IMR-90 (cell line): ENCODE measurements around the gene ZMIZ1. TPM values are rescaled to one million over a fixed set of nuclear protein-coding genes. Genes with fewer than 3 reads are reported as not detected.

ENCODE experiments used
- ATAC-seq: fragments of 200-7000 bp; cut with Tn5 transposase; 2 replicates; pipeline ENCODE4 v1.9.1; 2020; ENCODE audit warnings: low read depth, mild to moderate bottlenecking, moderate library complexity
- BruUV-seq: library from RNA; stranded (reverse); fragments of 400-500 nt; replicated peaks from 2 replicates; lab custom pipeline; 2021; lab: Mats Ljungman, UMichigan
- CTCF ChIA-PET: fragments of 300-600 bp; formaldehyde crosslinking; extraction: SDS; loops from one replicate; lab custom pipeline; 2021; ENCODE audit warnings: antibody characterized with exemption; lab: Yijun Ruan, JAX
- POLR2A ChIA-PET: fragments of 300-600 bp; sonication (Branson Sonifier 250); formaldehyde crosslinking; loops from one replicate; lab custom pipeline; 2022; ENCODE audit warnings: antibody characterized with exemption; ENCODE audit not compliant: unreplicated experiment; lab: Charles Lee
- DNase-seq: peaks from one replicate; pipeline ENCODE4 v3.0.0; 2013
- H2AFZ ChIP-seq: replicated peaks from 2 replicates; pipeline ENCODE3; 2013; ENCODE audit warnings: low read length, mild to moderate bottlenecking; ENCODE audit not compliant: poor library complexity
- H2AK5ac ChIP-seq: 2 replicates; pipeline ENCODE4 v1.6.1; 2013; ENCODE audit warnings: low read depth, low read length, inconsistent platforms
- H2AK9ac ChIP-seq: replicated peaks from 2 replicates; pipeline ENCODE3; 2013; ENCODE audit warnings: mild to moderate bottlenecking, low read depth, low read length, moderate library complexity; ENCODE audit not compliant: poor library complexity
- H2BK120ac ChIP-seq: 2 replicates; pipeline ENCODE4 v1.6.1; 2013; ENCODE audit warnings: low read depth, low read length, inconsistent platforms
- H2BK15ac ChIP-seq: 3 replicates; pipeline ENCODE4 v1.6.1; 2013; ENCODE audit warnings: low read depth, low read length, inconsistent platforms
- H2BK20ac ChIP-seq: 2 replicates; pipeline ENCODE4 v1.6.1; 2013; ENCODE audit warnings: low read depth, mild to moderate bottlenecking, inconsistent platforms, low read length, moderate library complexity
- H2BK5ac ChIP-seq: 2 replicates; pipeline ENCODE4 v1.6.1; 2013; ENCODE audit warnings: mild to moderate bottlenecking, low read depth, low read length, inconsistent platforms; ENCODE audit not compliant: poor library complexity, severe bottlenecking
- H3K14ac ChIP-seq: replicated peaks from 2 replicates; pipeline ENCODE4 v1.6.1; 2013; ENCODE audit warnings: low read depth, low read length, inconsistent platforms
- H3K18ac ChIP-seq: 2 replicates; pipeline ENCODE4 v1.6.1; 2013; ENCODE audit warnings: low read depth, low read length, control low read depth
- H3K23ac ChIP-seq: 2 replicates; pipeline ENCODE4 v1.6.1; 2013; ENCODE audit warnings: low read depth, low read length, inconsistent platforms
- H3K27ac ChIP-seq: 2 replicates; pipeline ENCODE4 v1.5.1; 2013; ENCODE audit warnings: mild to moderate bottlenecking, control low read depth, low read length; ENCODE audit not compliant: insufficient read depth
- H3K27me3 ChIP-seq: 2 replicates; pipeline ENCODE4 v1.6.1; 2013; ENCODE audit warnings: low read length; ENCODE audit not compliant: control insufficient read depth, insufficient read depth
- H3K36me3 ChIP-seq: 2 replicates; pipeline ENCODE4 v1.6.1; 2013; ENCODE audit warnings: low read length, mixed read lengths; ENCODE audit not compliant: control insufficient read depth, insufficient read depth
- H3K4ac ChIP-seq: 2 replicates; pipeline ENCODE4 v1.6.1; 2013; ENCODE audit warnings: low read depth, low read length, inconsistent platforms
- H3K4me1 ChIP-seq: 2 replicates; pipeline ENCODE4 v1.6.1; 2013; ENCODE audit warnings: low read length, mixed read lengths; ENCODE audit not compliant: control insufficient read depth, insufficient read depth
- H3K4me2 ChIP-seq: 2 replicates; pipeline ENCODE4 v1.6.1; 2013; ENCODE audit warnings: low read depth, mild to moderate bottlenecking, control low read depth, low read length, moderate library complexity
- H3K4me3 ChIP-seq: 2 replicates; pipeline ENCODE4 v1.5.1; 2013; ENCODE audit warnings: low read depth, mild to moderate bottlenecking, control low read depth, low read length, moderate library complexity; ENCODE audit not compliant: insufficient read depth
- H3K56ac ChIP-seq: 2 replicates; pipeline ENCODE4 v1.6.1; 2013; ENCODE audit warnings: low read length, inconsistent platforms; ENCODE audit not compliant: insufficient read depth; ENCODE audit errors: extremely low read depth
- H3K79me1 ChIP-seq, 2 experiments: 2 replicates each; pipeline ENCODE4 v1.6.1; 2013; ENCODE audit warnings: low read length in 2 of 2, inconsistent platforms in 1 of 2, low read depth in 1 of 2
- H3K9ac ChIP-seq: 2 replicates; pipeline ENCODE4 v1.6.1; 2013; ENCODE audit warnings: low read depth, low read length, control low read depth
- H3K9me1 ChIP-seq: 2 replicates; pipeline ENCODE4 v1.6.1; 2013; ENCODE audit warnings: low read length, inconsistent platforms; ENCODE audit not compliant: insufficient read depth
- H3K9me3 ChIP-seq: 2 replicates; pipeline ENCODE4 v1.6.1; 2013; ENCODE audit warnings: low read length; ENCODE audit not compliant: control insufficient read depth, insufficient read depth
- H4K20me1 ChIP-seq: 2 replicates; pipeline ENCODE4 v1.6.1; 2013; ENCODE audit warnings: low read length, inconsistent platforms; ENCODE audit not compliant: insufficient read depth
- H4K5ac ChIP-seq: 2 replicates; pipeline ENCODE4 v1.6.1; 2013; ENCODE audit warnings: mild to moderate bottlenecking, low read depth, low read length, control low read depth
- H4K8ac ChIP-seq, 2 experiments: 2 replicates each; pipeline ENCODE4 v1.6.1; 2013; ENCODE audit warnings: low read depth in 2 of 2, low read length in 2 of 2, control low read depth in 1 of 2, inconsistent platforms in 1 of 2
- H4K91ac ChIP-seq: 2 replicates; pipeline ENCODE4 v1.6.1; 2013; ENCODE audit warnings: low read depth, low read length, inconsistent platforms; ENCODE audit not compliant: insufficient read depth
- BHLHE40 ChIP-seq: fragments of 150-350 bp; IDR thresholded peaks from 2 replicates; pipeline ENCODE4 v1.6.1; 2016; ENCODE audit warnings: mild to moderate bottlenecking, low read depth, low read length
- CEBPB ChIP-seq: IDR thresholded peaks from 2 replicates; pipeline ENCODE4 v1.6.1; 2012; ENCODE audit warnings: low read depth, low read length, improper control_type of control experiment
- CHD1 ChIP-seq: IDR thresholded peaks from 2 replicates; pipeline ENCODE4 v1.6.1; 2012; ENCODE audit warnings: low read depth, low read length, improper control_type of control experiment
- FOS ChIP-seq: fragments of 150-350 bp; IDR thresholded peaks from 2 replicates; pipeline ENCODE4 v1.6.1; 2016; ENCODE audit warnings: low read depth, low read length
- MAZ ChIP-seq: IDR thresholded peaks from 2 replicates; pipeline ENCODE4 v1.6.1; 2012; ENCODE audit warnings: low read depth, mild to moderate bottlenecking, low read length, improper control_type of control experiment, moderate library complexity, borderline replicate concordance
- MXI1 ChIP-seq: IDR thresholded peaks from 2 replicates; pipeline ENCODE4 v1.6.1; 2012; ENCODE audit warnings: low read depth, mild to moderate bottlenecking, low read length, moderate library complexity, borderline replicate concordance
- POLR2A ChIP-seq: IDR thresholded peaks from 2 replicates; pipeline ENCODE4 v1.6.1; 2012; ENCODE audit warnings: mild to moderate bottlenecking, low read depth, low read length
- RAD21 ChIP-seq: IDR thresholded peaks from 2 replicates; pipeline ENCODE4 v1.6.1; 2012; ENCODE audit warnings: low read length, improper control_type of control experiment
- RCOR1 ChIP-seq: IDR thresholded peaks from 2 replicates; pipeline ENCODE4 v1.6.1; 2012; ENCODE audit warnings: mild to moderate bottlenecking, low read length, improper control_type of control experiment; ENCODE audit not compliant: insufficient replicate concordance
- RFX5 ChIP-seq: IDR thresholded peaks from 2 replicates; pipeline ENCODE4 v1.8.0; 2012; ENCODE audit warnings: low read depth, mild to moderate bottlenecking, low read length, moderate library complexity
- SMC3 ChIP-seq: fragments of 150-350 bp; IDR thresholded peaks from 2 replicates; pipeline ENCODE4 v1.6.1; 2016; ENCODE audit warnings: low read depth, mild to moderate bottlenecking, antibody characterized with exemption, low read length, moderate library complexity
- WGBS, 2 experiments: methylation state at CpG; one replicate each; pipeline versions ENCODE4 v1.1.5 to v1.1.7; 2013; ENCODE audit warnings: missing lambda C conversion rate in 2 of 2; ENCODE audit not compliant: insufficient read length in 1 of 2; ENCODE audit errors: extremely low coverage in 2 of 2; 5-methylcytosine and 5-hydroxymethylcytosine counted together
- dilution Hi-C: fragments of 300-500 bp; cut with HindIII; formaldehyde crosslinking; loops from one replicate; pipeline ENCODE4 v1.14.3; 2018; ENCODE audit warnings: low sequenced_read_pairs; ENCODE audit not compliant: unreplicated experiment
- in situ Hi-C: fragments of 300-500 bp; cut with MboI; formaldehyde crosslinking; loops from 3 replicates; pipeline ENCODE4 v1.14.3; 2019; ENCODE audit warnings: low sequenced_read_pairs, inconsistent platforms, mixed read lengths
- intact Hi-C: fragments of 100-400 bp; cut with micrococcal nuclease; formaldehyde crosslinking; loops from 2 replicates; pipeline ENCODE4 v1.10.0; 2022
- polyA plus RNA-seq, 3 experiments: library from polyadenylated mRNA; depleted of rRNA; stranded (reverse); fragments of >200 nt; gene quantifications; 2 replicates each; pipeline ENCODE4 v1.2.3, GENCODE V29; 2012; ENCODE audit warnings: low replicate concordance in 1 of 3
- total RNA-seq: library from RNA; depleted of rRNA; stranded (reverse); fragments of >200 nt; gene quantifications from 2 replicates; pipeline ENCODE4 v1.2.3, GENCODE V29; 2012
- TF ChIP-seq, protein P1 (sequence below): fragments of 150-350 bp; IDR thresholded peaks from 2 replicates; pipeline ENCODE4 v1.6.1; 2016; ENCODE audit warnings: low read depth, mild to moderate bottlenecking, low read length, moderate library complexity, borderline replicate concordance
- TF ChIP-seq, protein P2 (sequence below): fragments of 150-350 bp; IDR thresholded peaks from 2 replicates; pipeline ENCODE4 v1.6.1; 2017; ENCODE audit warnings: mild to moderate bottlenecking, antibody characterized with exemption, low read length, low read depth

The ZMIZ1 gene
- total and polyA plus RNA-seq, 2 of the 4 experiments (the other 2 are of a cell fraction) = 6.6 to 48.7 TPM

DNA sequence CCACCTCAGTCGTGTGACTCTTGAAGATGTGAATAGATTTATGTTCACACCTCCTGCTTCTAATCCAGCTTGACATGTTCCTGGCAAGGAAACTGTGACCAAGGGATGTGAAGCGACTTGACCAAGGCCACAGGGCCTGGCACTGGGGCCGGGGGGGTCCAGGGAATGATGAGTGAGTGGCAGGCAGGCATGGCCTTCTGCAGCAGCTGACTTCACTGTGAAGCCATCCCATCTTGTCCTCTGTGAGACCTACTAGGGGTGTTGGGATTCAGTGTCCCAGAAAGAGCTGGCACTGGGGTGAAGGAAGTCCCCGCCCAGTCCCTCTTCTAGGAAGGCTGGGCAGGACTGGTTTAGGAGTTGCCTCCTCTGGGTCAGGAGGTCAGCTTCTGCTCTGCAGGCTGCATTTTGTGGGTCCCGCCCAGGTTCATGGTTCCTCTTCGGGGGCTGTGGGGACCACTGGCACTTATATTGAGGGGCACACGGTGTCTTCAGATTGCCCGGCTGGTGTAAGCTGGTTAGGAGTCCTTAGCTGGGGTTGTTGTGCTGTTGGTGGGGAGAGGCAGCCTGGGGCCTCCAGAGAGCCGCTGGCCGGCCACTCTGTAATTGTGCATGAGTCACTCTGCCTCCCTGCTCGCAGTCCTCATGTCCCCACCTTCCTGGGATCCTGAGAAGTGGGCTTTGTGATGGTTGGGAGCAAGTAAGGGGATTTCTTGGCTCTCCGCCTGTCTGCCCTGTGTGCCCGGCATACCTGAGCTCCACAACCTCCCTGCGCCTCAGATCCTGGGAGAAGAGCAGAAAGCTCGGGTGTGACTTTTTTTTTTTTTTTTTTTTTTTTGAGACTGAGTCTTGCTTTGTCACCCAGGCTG, 11.0 kb downstream of the ZMIZ1 start:
- BruUV-seq = no TSS peak
- H3K79me1 ChIP-seq = peaks cover 20 to 92% of the 10 kb centered on the region in 2 experiments
- peak overlapping the region; percentile 83 for H2AK9ac ChIP-seq
- H3K27me3 ChIP-seq = no peaks in the 10 kb centered on the region
- H2AFZ ChIP-seq = no peak overlapping the region
- peak overlapping the region; percentile 53 for H3K14ac ChIP-seq
- CTCF ChIA-PET = interaction anchor here (1.7 kb wide), 1 partner anchor 116 kb away, joined by 5 read pairs; no protein-coding TSS in a partner anchor
- ATAC-seq (peak; percentile 24), DNase-seq (peak; percentile 71)
- H2BK120ac ChIP-seq = peak overlapping the region; percentile 73
- peak overlapping the region; percentile 21 for H3K9ac ChIP-seq
- peak; percentile 14; the same call in 1 of the 2 replicates for TF ChIP-seq RAD21
- TF ChIP-seq, protein P1, sequence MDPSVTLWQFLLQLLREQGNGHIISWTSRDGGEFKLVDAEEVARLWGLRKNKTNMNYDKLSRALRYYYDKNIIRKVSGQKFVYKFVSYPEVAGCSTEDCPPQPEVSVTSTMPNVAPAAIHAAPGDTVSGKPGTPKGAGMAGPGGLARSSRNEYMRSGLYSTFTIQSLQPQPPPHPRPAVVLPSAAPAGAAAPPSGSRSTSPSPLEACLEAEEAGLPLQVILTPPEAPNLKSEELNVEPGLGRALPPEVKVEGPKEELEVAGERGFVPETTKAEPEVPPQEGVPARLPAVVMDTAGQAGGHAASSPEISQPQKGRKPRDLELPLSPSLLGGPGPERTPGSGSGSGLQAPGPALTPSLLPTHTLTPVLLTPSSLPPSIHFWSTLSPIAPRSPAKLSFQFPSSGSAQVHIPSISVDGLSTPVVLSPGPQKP = no peak
- 0 out of 2 replicates have a peak, but pooled peaks have one; percentile 2 for TF ChIP-seq SMC3
- TF ChIP-seq CHD1 = no peak
- TF ChIP-seq POLR2A = no peak
- no peak for TF ChIP-seq CEBPB
- TF ChIP-seq BHLHE40 = no peak
- no peak for TF ChIP-seq RCOR1
- TF ChIP-seq, protein P2, sequence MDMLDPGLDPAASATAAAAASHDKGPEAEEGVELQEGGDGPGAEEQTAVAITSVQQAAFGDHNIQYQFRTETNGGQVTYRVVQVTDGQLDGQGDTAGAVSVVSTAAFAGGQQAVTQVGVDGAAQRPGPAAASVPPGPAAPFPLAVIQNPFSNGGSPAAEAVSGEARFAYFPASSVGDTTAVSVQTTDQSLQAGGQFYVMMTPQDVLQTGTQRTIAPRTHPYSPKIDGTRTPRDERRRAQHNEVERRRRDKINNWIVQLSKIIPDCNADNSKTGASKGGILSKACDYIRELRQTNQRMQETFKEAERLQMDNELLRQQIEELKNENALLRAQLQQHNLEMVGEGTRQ = no peak
- TF ChIP-seq MXI1 = no peak
- no peak for TF ChIP-seq MAZ
- no peak for TF ChIP-seq RFX5
- no peak for TF ChIP-seq FOS
- peak overlapping the region; percentile 41 for H3K4me2 ChIP-seq
- peaks cover 73% of the 10 kb centered on the region for H3K9me1 ChIP-seq
- H2BK5ac ChIP-seq = peak overlapping the region; percentile 93
- H3K4me3 ChIP-seq = no peak overlapping the region
- H2BK20ac ChIP-seq = peak overlapping the region; percentile 71
- H4K91ac ChIP-seq = peak overlapping the region; percentile 82
- peak overlapping the region; percentile 95 for H2AK5ac ChIP-seq
- H2BK15ac ChIP-seq = peak overlapping the region; percentile 63; the same call in 1 of the 3 replicates
- intact Hi-C loops = loop anchor here (5.0 kb wide), 1 partner anchor 48 kb away; no protein-coding TSS in a partner anchor
- peak overlapping the region; percentile 95 for H3K4ac ChIP-seq
- peak overlapping the region; percentile 61 for H3K27ac ChIP-seq
- in situ Hi-C loops = loop anchor here (5.0 to 10.0 kb wide), 2 partner anchors 108 to 1035 kb away; no protein-coding TSS in a partner anchor
- peaks cover 100% of the 10 kb centered on the region for H4K20me1 ChIP-seq
- H3K18ac ChIP-seq = peak overlapping the region; percentile 62
- H4K8ac ChIP-seq = peak overlapping the region in 1 of 2 experiments; percentile 75; a peak in 3 of 4 replicates
- WGBS, 2 experiments = 75% methylated on average over 2 of the region's 15 CpGs; no CpG with 5 or more reads in 1 of the 2 experiments
- peak overlapping the region; percentile 90 for H3K23ac ChIP-seq
- no peaks in the 10 kb centered on the region; the same call in 1 of the 2 replicates for H3K36me3 ChIP-seq
- POLR2A ChIA-PET = interaction anchor here (0.6 kb wide), 1 partner anchor 288 kb away, joined by 5 read pairs; no protein-coding TSS in a partner anchor
- peak overlapping the region; percentile 61; the same call in 1 of the 2 replicates for H3K56ac ChIP-seq
- dilution Hi-C loops = no loop called here
- no peaks in the 10 kb centered on the region for H3K9me3 ChIP-seq
- peak overlapping the region; percentile 57 for H4K5ac ChIP-seq
- H3K4me1 ChIP-seq = peaks cover 83% of the 10 kb centered on the region
